ENCODE data around the gene CD34.
"Not testable (repeated sequence)": the region's sequence is repeated elsewhere in the genome, so short reads cannot be mapped to it uniquely, and the experiment has no call there.

Gene CD34

DNA sequence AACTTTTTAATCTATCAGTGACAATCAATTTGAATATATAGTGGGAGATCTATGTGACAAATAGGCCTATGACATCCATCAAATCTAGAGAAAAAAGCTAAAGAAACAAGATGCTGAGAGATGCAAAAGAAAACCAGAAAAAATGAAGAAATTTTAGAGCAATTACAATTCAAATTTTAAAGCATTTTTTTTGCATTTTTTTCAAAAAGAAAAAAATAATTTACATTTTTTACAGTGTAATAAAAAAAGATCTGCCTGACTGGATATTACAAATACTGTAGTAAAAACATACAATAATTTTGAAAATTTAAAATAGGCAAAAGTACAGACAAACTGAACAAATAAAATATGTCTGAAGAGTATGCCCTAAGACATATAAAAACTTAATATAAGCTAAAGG is 14.4 kb downstream of the CD34 start:
- no peak for DNase-seq

DNA sequence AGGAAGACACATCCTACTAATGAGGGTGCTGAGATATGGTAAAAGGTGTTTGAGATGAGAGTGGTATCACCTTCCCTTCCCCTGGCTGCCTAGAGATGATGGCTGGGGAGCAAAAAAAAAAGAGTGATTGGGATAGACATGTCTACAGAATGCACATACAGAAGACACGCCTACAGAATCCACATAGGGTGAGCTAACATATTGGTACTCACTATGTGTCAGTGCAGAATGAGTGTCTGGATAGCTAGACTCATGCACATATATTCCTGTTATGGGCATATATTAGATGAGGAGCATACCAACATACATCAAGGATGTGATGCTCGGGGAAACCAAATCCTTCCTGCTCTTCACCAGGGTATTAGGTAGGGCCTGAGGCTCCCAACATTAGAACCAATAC is 16.2 kb downstream of the CD34 start:
- DNase-seq = no peak

DNA sequence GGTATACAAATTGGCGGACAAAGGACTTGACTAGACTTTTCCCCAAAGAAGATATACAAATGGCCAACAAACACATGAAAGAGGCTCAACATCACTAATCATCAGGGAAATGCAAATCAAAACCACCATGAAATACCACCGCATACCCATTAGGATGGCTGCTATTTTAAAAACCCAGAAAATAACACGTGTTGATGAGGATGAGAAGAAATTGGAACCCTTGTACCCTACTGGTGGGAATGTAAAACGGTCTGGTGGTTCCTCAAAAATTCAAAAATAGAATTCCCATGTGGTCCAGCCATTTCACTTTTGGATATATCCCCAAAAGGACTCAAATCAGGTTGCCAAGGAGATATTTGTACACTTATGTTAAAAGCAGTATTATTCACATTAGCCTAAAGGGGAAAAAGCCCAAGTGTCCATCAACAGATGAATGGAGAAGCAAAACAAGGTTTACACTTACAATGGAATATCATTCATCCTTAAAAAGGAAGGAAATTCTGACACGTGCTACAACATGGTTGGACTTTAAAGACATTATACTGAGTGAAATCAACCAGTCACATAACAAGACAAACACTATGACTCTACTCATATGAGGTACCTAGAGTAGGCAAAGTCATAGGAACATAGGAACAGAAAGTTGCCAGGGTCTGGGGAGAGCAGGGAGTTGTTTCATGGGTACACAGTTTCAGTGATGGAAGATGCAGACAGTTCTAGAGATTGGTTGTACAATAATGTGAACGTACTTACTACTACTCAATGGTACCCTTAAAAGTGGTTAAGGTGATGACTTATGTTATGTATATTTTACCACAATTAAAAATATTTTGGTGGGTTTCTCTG is 17.0 kb downstream of the CD34 start:
- DNase-seq = no peak

DNA sequence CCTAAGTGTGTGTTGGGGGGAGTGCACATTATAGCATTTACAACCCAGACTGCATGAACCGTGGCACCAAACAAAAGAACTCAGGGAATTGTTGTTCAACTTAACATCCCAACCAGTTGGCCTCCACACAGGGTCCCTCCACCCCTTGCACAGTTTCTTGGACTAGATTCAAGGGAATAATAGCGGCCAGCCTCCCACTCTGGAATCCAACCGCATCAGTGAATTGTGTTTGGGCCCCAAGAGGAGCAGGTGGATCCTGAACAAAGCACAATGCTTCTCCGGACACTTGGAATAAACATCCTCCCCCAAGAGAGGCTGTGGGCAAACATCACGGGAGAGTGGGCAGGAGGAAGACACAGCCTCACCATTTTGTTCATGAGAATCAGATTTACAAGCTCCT is 18.2 kb downstream of the CD34 start:
- no peak for DNase-seq

DNA sequence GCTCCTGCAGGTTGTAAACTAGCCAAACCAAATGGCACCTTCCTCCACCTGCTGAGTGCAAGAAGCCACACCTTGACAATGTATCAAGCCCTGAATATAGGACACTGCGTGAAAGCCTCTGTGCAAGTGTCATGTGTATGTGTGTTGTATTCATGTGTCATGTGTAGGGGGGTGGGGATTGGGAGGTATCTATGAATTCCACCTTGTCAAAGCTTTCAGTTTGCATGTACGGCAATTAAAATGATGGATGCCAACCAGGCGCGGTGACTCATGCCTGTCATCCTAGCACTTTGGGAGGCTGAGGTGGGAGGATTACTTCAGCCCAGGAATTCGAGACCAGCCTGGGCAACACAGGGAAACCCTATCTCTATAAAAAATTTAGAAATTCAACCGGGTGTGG is 19.8 kb downstream of the CD34 start:
- DNase-seq = no peak

DNA sequence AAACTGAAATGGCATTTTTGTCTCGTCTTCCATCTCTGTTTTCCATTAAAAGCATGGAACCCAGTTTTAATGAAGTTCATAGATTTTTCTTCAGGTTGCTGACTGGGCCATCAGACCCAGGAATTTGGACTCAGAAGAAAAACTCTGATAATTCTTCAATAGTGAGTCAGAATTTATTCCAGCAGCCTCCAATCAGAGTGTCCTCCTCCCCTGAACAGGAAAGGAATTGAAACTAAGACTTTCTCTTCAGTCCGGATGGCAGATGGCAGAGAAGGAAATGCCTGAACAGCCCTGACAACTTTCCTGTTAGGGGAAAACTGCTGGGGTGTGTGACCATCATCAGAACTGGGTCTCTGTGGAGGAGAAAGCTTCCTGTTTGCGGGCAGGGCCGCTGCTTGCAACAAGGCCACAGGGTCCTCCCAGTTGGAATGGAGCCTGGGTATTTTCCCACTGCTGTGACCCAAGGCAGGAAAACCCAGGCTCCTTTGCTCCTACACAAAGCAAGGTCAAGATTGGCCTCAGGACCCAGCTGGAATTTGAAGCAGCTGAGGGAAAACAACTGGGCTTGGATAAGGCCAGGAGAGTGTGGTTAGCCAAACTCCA is 20.7 kb downstream of the CD34 start:
- no peak for DNase-seq

DNA sequence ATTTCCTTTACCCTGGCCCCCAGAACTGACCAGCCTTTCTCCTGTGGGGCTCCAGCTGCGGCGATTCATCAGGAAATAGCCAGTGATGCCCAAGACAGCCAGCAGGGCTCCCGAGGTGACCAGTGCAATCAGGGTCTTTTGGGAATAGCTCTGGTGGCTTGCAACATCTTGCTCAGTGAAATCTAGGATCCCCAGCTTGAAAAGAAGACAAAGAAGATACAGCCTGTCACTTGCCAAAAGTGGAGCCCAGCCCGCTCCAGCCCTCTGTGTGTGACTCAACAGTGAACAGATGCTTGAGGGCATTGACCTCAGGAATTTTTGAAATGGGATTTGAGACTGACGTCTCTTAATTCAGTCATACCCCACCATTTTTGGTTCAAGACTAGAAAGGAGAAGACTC is 22.3 kb downstream of the CD34 start:
- DNase-seq = no peak

DNA sequence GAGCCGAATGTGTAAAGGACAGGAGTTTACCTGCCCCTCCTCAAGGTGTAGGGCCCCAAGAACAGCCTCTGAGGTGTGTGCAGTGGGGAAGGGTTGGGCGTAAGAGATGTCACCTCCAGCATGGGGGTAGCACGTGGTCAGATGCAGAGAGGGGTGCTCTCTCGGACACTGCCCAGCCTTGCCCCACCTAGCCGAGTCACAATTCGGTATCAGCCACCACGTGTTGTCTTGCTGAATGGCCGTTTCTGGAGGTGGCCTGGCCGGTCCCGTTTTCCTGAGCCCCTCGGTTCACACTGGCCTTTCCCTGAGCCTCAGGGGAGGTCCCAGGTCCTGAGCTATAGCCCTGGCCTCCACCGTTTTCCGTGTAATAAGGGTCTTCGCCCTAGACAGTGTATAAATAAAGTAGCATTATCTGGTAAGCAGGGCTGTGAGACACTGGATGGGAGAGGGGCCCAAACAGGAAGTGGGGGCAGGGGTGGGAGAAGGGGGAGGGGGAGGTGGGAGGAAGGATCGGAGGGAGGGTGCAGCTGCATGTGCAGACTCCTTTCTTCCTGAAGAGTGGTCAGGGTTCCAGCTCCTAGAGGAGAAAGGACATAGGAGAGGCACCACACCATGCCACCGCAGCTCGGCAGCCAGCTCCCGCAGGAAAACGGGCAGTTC is 23.3 kb downstream of the CD34 start:
- no peak for DNase-seq

DNA sequence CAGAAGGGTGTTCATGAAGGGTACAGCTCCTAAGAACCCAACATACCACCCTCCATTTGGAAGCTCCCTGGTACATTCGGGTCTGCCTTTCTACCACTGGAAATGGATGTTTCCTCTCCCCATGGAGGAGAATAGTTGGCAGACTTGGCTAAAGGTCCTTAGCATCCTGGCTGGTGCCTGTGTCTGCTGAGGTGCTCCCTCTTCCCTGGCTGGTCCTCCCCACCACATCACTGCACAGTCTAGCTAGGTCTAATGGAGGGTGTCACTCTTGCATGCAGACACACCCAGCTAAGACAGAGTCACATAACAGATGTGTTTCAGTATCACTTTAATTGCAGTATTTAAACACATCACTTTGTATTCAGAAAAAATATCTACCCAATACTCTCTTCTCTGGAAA is 24.7 kb downstream of the CD34 start:
- DNase-seq = no peak

DNA sequence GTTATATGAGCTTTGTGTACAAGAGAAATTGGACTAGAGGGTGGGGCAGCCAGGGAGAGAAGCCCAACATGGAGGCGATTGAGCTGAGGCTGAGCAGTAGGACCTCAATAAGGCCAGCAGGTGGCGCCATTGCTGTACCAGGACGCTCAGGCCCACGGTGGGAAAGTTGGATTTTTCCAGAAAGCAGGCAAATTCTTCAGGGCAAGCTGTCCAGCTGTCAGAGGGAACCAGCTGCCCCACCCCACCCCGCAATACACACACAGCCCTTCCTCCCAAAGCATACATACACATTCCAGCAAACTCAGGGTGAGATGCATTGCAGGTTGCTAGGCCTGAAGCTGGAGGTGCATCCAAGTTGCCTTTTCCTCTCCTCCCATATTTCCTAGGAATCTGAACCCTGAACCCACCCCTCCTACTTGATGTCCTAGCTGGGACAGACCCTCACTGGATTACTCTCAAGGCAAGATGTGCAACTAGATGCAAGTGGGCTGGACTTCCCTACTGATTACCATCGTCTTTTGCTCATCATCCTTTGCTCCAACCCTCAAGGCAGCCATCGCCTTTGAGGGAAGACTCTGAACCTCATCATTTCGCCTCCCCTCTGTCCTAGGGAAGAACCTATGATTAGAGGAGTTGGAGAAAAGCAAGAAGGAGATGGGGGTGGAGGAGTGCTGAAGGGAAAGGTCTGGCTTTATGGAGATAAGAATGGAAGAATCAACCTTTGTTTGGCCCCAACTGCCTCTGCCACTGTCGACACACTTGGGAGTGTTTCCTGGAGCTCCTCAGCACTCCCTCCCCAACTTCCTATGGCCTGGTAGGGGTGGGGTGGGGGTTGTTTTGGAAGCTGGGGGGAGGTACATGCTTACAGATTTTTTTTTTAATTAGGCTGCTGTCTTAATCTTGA is 25.5 kb downstream of the CD34 start:
- DNase-seq = peak; percentile 24

DNA sequence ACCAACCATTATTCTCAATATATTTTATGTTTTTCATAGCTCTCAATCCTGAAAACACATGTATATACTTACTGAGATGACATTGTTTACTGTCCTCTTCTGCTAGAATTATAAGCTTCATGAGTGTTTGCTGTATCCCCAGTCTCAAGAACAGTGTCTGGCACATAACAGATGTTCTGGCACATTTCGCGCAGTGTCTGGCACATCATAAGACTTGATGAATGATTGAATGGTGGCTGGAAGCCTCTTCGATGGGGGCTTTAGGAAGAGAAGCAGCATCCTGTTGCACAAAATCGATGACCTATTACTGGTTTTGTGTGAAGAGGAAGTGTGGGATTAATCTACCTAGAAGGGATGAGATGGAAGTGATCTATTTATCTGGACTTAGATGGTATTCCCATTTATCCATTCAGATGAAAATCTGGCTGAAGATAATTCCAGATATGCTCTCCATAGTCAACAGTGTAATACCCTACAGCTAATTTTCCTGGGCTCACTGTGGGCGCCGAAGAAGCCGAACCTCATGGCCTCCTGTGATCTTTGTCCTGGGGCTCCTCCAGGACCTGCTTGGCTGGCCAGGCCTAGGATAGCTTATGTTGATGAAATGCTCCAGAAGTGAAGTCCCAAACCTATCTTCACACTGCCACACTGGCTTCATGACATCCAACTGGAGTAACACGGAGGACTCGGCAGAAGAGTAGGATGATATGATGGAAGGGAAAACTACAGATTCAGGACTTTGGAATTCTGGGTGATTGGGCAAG is 26.5 kb downstream of the CD34 start:
- no peak for DNase-seq

DNA sequence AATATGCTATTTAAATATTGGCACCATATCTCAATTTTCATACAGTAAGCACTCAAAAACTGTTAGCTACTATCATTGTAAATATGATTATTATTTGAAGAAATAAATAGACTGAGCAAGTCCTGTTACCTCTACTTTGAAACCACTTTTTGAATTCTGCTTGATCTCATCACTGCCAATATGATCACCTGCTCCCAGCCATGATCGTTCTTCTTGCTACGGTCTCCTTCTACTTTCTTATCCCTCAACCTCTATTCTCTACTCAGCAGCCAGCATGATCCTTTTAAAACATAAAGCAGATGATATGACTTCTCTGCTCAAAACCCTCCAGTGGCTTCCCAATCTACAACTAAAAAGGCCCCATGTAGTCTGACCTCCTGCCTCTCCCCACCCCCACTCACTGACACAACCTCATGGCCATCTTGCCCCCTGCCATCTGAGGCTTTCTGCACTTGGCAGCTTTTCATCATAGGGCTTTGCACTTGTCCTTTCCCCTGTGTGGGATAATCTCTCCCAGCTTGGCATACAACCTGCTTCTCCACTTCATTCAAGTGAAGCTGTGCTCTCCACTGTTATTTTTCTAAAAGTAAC is 27.2 kb downstream of the CD34 start:
- no peak for DNase-seq

DNA sequence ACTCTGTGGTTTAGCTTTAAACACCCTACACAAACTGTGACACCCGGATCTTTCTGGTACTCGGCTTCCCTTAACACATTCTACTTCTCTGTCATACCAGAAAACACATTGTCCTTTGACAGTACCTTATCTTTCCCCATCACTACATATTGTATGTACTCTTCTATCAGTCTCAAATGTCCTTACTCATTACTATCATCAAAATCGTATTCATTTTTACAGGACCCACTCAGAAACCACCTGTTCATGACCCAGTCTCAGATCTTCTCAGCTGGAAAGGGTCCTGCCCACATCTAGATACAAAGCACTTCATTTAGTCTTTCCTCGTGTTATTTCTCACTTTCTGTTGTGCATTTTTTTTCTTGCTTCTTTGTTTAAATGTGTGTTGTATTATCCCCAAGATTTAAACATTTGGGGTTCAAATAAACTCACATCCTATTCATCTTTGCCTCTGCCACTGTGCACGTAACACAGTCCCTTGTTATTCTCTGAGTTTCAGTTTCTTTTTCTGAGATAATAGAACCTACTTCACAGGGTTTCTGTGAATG is 27.7 kb downstream of the CD34 start:
- no peak for DNase-seq

DNA sequence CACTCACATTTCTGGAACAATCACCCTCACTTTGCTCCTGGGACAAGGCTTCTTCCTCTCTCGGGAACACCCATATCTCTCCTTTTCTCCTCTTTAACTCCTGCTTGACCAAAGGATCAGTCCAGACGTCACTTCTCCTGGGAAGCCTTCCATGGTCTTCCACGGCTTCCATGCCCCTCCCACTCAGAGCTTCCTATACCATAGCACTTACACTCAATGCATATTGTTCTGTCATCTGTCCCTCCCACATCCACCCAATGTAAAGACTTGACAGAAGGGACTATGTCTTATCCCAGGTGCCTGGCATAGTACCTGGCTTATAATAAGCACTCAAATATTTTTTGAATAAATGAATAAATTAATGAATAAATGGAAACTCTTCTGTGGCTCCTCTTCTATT is 28.2 kb downstream of the CD34 start:
- no peak for DNase-seq

DNA sequence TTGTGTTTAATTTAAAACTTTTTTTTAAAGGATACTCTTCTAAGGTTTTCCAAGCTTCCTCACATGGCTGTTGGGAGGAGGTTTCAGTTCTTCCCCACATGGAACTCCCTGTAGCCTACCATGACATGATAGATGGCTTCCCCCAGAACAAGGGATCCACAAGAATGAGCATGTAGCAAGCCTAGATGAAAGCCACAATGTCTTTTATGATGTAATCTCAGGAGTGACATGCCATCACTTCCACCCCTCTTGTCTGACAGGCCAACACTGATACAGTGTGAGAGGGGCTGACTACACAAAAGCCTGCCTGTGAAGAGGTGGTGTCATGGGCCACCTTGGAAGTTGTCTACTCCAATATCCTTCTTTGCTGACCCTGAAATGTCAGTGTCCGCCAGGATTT is 32.0 kb downstream of the CD34 start:
- DNase-seq = no peak

DNA sequence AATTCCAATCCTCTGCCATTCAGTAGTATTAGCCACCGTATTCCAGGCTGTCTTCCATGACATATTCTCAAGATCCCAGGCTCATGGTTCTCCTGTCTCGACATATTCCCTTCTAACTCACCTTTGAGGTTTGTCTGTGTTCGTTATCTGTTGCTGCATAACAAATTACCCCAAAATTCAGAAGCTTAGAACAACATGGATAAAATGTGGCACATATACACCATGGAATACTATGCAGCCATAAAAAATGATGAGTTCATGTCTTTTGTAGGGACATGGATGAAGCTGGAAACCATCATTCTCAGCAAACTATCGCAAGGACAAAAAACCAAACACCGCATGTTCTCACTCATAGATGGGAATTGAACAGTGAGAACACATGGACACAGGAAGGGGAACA is 33.0 kb downstream of the CD34 start:
- not testable (repeated sequence) for DNase-seq

DNA sequence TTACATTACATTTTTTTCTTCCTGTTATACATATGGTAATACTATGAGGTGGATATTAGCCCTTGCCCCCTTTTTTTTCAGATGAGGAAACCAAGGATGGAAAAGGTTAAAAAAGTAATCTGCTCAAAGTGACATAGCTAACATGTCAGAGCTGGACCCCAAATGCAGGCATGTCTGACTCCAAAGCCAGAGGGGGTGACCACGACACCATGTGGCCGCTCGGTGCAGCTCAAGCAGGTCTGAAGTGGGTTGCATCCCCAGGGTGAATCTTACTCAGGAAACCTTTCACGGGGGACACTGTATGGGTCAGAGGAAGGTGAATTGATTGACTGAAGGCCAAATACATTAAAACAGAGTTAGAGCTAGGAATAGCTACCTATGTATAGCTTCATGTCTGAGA is 34.8 kb downstream of the CD34 start:
- DNase-seq = no peak

DNA sequence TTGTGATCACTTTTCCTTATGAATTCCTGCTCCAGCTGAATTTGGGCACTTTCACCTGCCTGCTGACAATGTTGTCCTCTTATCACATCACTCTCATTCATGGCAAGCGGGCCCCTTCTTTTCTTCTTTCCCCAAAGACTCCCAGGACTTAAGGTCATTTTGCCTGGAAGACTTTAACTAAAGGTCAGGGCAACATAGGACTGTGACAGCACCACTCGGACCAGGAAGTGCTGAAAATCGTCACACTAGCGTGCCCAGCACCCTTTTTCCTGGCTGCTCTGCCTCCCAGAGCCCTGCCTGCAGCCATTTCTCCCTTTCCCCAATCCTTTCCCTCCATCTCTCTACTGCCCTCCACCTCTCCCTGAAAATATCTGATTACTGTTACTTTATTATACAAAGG is 35.4 kb downstream of the CD34 start:
- DNase-seq = no peak

DNA sequence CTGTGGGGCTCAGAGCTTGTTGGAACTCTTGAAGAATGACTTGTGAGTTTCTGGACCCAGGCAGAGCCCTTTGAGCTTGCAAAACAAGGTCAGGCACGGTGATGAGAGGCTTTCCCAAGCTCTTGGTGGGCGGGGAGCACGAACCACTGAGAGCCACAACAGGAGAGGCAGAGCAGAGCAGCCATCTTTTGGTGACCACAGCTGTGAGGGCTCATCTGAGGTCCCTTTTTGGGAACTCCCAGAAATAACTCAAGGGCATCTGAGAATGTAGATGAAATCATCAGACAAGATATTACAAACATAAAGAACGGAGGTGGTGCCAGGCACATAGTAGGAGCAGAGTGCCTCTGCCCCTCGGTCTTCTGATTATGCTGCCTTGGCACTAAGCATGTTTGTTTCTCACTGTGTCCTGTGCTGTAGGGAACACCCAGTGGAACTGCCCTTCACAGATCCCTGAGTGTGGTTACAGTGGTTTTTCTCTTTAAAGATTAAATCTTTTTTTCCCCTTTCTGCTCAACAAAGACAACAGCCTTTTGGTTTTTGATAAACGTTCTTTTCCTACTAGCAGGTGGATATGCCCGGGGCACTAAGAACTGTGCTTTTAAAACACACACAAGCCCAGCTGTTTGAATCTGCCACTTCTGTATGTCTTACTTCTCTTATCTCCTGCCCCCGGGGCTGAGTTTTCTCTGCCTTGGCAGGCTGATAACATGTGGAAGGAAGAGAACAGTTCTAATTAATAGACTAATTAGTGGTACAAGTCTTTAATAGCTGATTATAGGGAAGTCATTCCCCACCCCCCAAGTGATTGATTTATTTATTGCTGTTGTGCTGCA is 37.7 kb downstream of the CD34 start:
- DNase-seq = no peak

DNA sequence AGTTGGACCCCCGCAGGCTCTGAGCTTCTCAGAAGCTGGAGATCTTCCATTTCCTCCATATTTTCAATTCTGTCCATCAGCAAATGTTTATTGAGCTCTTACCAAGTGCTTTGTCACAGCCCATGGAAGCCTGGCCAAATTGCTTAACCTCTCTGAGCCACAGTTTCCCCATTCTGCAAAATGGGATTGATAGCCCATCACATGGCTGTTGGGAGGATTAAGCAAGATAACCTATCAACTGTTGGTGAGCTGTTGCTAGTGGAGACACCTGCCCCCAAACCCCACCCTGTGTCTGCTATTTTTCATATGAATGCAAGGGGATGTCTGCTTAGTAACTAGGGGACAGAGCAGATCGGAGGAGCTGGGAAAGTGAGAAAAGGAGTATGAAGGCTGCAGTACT is 38.3 kb downstream of the CD34 start:
- no peak for DNase-seq

All from NCI-H510A (cell line).